Uterus (tissue), 2 donors: ENCODE measurements around the gene OR5M3.

Experiments used
- POLR2A ChIP-seq, 2 donors: fragments of 450-650 bp; IDR thresholded peaks; one replicate each; pipeline ENCODE4 v1.6.1; 2016; ENCODE audit warnings: antibody characterized with exemption in 2 of 2, mild to moderate bottlenecking in 1 of 2, moderate library complexity in 1 of 2
- TF ChIP-seq, protein P1 (sequence below), 4 experiments: fragments of 200-600 bp in 2 of 4; fragments of 450-650 bp in 2 of 4; sonication (generic) in 2 of 4; IDR thresholded peaks; one replicate each; pipeline ENCODE4 v1.5.1; 2016 to 2019; ENCODE audit warnings: antibody characterized with exemption in 4 of 4, mild to moderate bottlenecking in 2 of 4, moderate library complexity in 1 of 4

DNA sequence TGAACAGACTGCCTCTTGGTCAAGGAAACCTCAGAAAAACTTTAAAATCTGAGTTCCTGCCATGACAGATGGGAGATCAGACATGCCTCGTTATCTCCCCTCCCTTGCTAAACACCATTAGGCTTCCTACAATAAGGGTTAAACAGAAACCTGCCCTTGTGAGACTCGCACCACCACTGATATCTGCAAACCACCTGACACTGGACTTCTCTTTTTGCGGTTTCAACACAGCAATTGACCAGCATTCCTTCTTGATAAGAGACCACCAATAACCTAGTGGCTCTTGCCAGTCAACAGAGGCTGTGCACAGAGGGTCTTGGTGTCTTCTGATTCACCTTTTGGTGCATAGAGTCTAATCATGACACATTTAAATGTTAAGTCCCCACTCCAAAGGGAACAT, 13.6 kb upstream of the OR5M3 start:
- TF ChIP-seq, protein P1, sequence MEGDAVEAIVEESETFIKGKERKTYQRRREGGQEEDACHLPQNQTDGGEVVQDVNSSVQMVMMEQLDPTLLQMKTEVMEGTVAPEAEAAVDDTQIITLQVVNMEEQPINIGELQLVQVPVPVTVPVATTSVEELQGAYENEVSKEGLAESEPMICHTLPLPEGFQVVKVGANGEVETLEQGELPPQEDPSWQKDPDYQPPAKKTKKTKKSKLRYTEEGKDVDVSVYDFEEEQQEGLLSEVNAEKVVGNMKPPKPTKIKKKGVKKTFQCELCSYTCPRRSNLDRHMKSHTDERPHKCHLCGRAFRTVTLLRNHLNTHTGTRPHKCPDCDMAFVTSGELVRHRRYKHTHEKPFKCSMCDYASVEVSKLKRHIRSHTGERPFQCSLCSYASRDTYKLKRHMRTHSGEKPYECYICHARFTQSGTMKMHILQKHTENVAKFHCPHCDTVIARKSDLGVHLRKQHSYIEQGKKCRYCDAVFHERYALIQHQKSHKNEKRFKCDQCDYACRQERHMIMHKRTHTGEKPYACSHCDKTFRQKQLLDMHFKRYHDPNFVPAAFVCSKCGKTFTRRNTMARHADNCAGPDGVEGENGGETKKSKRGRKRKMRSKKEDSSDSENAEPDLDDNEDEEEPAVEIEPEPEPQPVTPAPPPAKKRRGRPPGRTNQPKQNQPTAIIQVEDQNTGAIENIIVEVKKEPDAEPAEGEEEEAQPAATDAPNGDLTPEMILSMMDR (IDR thresholded peaks at IDR 0.05) = no peak
- no peak for TF ChIP-seq POLR2A (IDR thresholded peaks at IDR 0.05)
